AG04449 (cell line): Measurements from ENCODE around the gene NGFR.

Experiments
- CTCF ChIA-PET: fragments of 350-600 bp; formaldehyde crosslinking; extraction: SDS; loops from one replicate; lab custom pipeline; 2021; ENCODE audit warnings: antibody characterized with exemption; lab: Yijun Ruan, JAX
- POLR2A ChIA-PET: fragments of 400-600, 350-600 bp; formaldehyde crosslinking; extraction: SDS; loops from one replicate; lab custom pipeline; 2020; ENCODE audit warnings: antibody characterized with exemption, inconsistent platforms; lab: Yijun Ruan, JAX
- DNase-seq: peaks from one replicate; pipeline ENCODE4 v3.0.0-alpha.2; 2010; ENCODE audit warnings: low read depth, low spot score
- H3K4me3 ChIP-seq: 2 replicates; pipeline ENCODE4 v1.5.1; 2011; ENCODE audit warnings: low read depth, mild to moderate bottlenecking, control low read depth, low read length
- CTCF ChIP-seq: IDR thresholded peaks from one replicate; pipeline ENCODE4 v1.5.1; 2011; ENCODE audit warnings: mild to moderate bottlenecking, moderate library complexity, low read length, control low read depth, inconsistent platforms; ENCODE audit not compliant: insufficient read depth; ENCODE audit errors: missing control alignments

NGFR gene

GRCh38 chr17:49471089-49471683 lies 23.9 kb upstream of the NGFR start:
- no peak overlapping the region for H3K4me3 ChIP-seq
- ChIA-PET CTCF (interaction anchor here (0.9 to 1.6 kb wide), 4 partner anchors 18 to 85 kb away, joined by 3 to 5 read pairs (median 3); no protein-coding TSS in a partner anchor), POLR2A (no interaction called here)
- TF ChIP-seq CTCF, result no peak
- no peak for DNase-seq

GRCh38 chr17:49471769-49472168 lies 23.3 kb upstream of the NGFR start:
- POLR2A ChIA-PET, result no interaction called here
- H3K4me3 ChIP-seq, result no peak overlapping the region
- CTCF ChIA-PET, result interaction anchor here (0.9 to 1.4 kb wide), 4 partner anchors 11 to 26 kb away, joined by 3 read pairs; no protein-coding TSS in a partner anchor
- no peak for DNase-seq
- TF ChIP-seq CTCF, result no peak

- H3K4me3 ChIP-seq, result no peak overlapping the region
- DNase-seq, result no peak
- no peak for TF ChIP-seq CTCF
- ChIA-PET CTCF (interaction anchor here (1.2 to 1.4 kb wide), 2 partner anchors 11 to 17 kb away, joined by 3 read pairs; no protein-coding TSS in a partner anchor), POLR2A (no interaction called here)
Measured at GRCh38 chr17:49472527-49472926, 22.6 kb upstream of the NGFR start.

- no peak for TF ChIP-seq CTCF
- DNase-seq, result no peak
- CTCF ChIA-PET, result interaction anchor here (0.9 to 1.3 kb wide), 3 partner anchors 22 to 82 kb away, joined by 3 to 7 read pairs (median 4); partner anchors contain the start of gene NGFR
- POLR2A ChIA-PET, result interaction anchor here (0.7 kb wide), 1 partner anchor 67 kb away, joined by 3 read pairs; no protein-coding TSS in a partner anchor
- no peak overlapping the region for H3K4me3 ChIP-seq
Measured at GRCh38 chr17:49473900-49474751, 21.0 kb upstream of the NGFR start.

- H3K4me3 ChIP-seq, result no peak overlapping the region
- TF ChIP-seq CTCF, result no peak
- no peak for DNase-seq
- CTCF ChIA-PET, result interaction anchor here (1.3 to 1.4 kb wide), 2 partner anchors 43 to 68 kb away, joined by 3 to 5 read pairs; no protein-coding TSS in a partner anchor
- POLR2A ChIA-PET, result no interaction called here
Measured at GRCh38 chr17:49477709-49478108, 17.4 kb upstream of the NGFR start.
